NT2/D1 (cell line): Measurements from ENCODE around the gene FCGR3B.
"Not testable (repeated sequence)": the region's sequence is repeated elsewhere in the genome, so short reads cannot be mapped to it uniquely, and the experiment has no call there.

ENCODE experiments used
- YY1 ChIP-seq: IDR thresholded peaks from 2 replicates; pipeline ENCODE4 v1.6.1; 2011; ENCODE audit not compliant: insufficient read length, insufficient read depth
- ZNF274 ChIP-seq: IDR thresholded peaks from 2 replicates; pipeline ENCODE4 v1.6.1; 2011; ENCODE audit warnings: mild to moderate bottlenecking, low read depth, low read length

- TF ChIP-seq ZNF274, YY1: not testable (repeated sequence)
Measured at GRCh38 chr1:161610198-161610597, 20.8 kb downstream of the FCGR3B start.
